Fibroblast of lung (primary cell): ENCODE measurements around the gene KIF1A. TPM values are rescaled to one million over a fixed set of nuclear protein-coding genes. Genes with fewer than 3 reads are reported as not detected.

Source experiments
- DNase-seq, 2 donors: peaks; one replicate each; pipeline versions ENCODE4 v3.0.0 to v3.0.0-alpha.2; 2010; ENCODE audit warnings: low read depth in 2 of 2
- H2AFZ ChIP-seq: 2 replicates; pipeline ENCODE4 v1.5.1; 2012; ENCODE audit warnings: low read length, control low read depth, inconsistent platforms
- H3K27ac ChIP-seq: 2 replicates; pipeline ENCODE4 v1.5.1; 2011; ENCODE audit warnings: low read length, control low read depth; ENCODE audit not compliant: insufficient read depth
- H3K27me3 ChIP-seq: 2 replicates; pipeline ENCODE4 v1.5.1; 2011; ENCODE audit warnings: mild to moderate bottlenecking, low read length; ENCODE audit not compliant: control insufficient read depth, insufficient read depth
- H3K36me3 ChIP-seq: 2 replicates; pipeline ENCODE4 v1.5.1; 2011; ENCODE audit warnings: low read length; ENCODE audit not compliant: control insufficient read depth, insufficient read depth
- H3K4me1 ChIP-seq: 2 replicates; pipeline ENCODE4 v1.5.1; 2011; ENCODE audit warnings: low read length; ENCODE audit not compliant: control insufficient read depth, insufficient read depth; ENCODE audit errors: extremely low read depth
- H3K4me2 ChIP-seq: 2 replicates; pipeline ENCODE4 v1.5.1; 2011; ENCODE audit warnings: low read length, control low read depth; ENCODE audit not compliant: insufficient read depth; ENCODE audit errors: extremely low read depth
- H3K4me3 ChIP-seq, 4 experiments: fragments of 200-600 bp in 1 of 4; sonication (generic) in 1 of 4; replicated peaks in 1 of 4; 2 replicates each; pipeline ENCODE4 v1.5.1; 2011 to 2016; ENCODE audit warnings: low read length in 4 of 4, low read depth in 3 of 4, mild to moderate bottlenecking in 3 of 4, control low read depth in 2 of 4, inconsistent platforms in 1 of 4, mixed read lengths in 1 of 4; ENCODE audit not compliant: insufficient read depth in 1 of 4; ENCODE audit errors: control extremely low read depth in 1 of 4
- H3K79me2 ChIP-seq: 2 replicates; pipeline ENCODE4 v1.5.1; 2012; ENCODE audit warnings: mild to moderate bottlenecking, low read length, inconsistent platforms; ENCODE audit not compliant: control insufficient read depth, insufficient read depth
- H3K9ac ChIP-seq: 2 replicates; pipeline ENCODE4 v1.5.1; 2011; ENCODE audit warnings: mild to moderate bottlenecking, low read length, control low read depth; ENCODE audit not compliant: insufficient read depth
- H3K9me3 ChIP-seq: 2 replicates; pipeline ENCODE4 v1.5.1; 2012; ENCODE audit warnings: low read depth, low read length; ENCODE audit not compliant: control insufficient read depth, insufficient read depth
- H4K20me1 ChIP-seq: 2 replicates; pipeline ENCODE4 v1.5.1; 2011; ENCODE audit warnings: low read length; ENCODE audit not compliant: control insufficient read depth, insufficient read depth; ENCODE audit errors: extremely low read depth
- CTCF ChIP-seq, 2 donors: IDR thresholded peaks in 1 of 2; conservative IDR thresholded peaks in 1 of 2; 1 replicate in 1 of 2; 2 replicates in 1 of 2; pipeline ENCODE4 v1.5.1; 2011 to 2012; ENCODE audit warnings: low read length in 2 of 2, control low read depth in 1 of 2, inconsistent platforms in 1 of 2, low read depth in 1 of 2, mild to moderate bottlenecking in 1 of 2
- EZH2 ChIP-seq: IDR thresholded peaks from 2 replicates; pipeline ENCODE4 v1.5.1; 2012; ENCODE audit warnings: low read length, control low read depth, mild to moderate bottlenecking; ENCODE audit errors: missing control alignments
- polyA plus RNA-seq, 2 donors: library from polyadenylated mRNA; depleted of rRNA in 1 of 2; stranded (reverse) in 1 of 2; unstranded in 1 of 2; fragments of >200 nt; gene quantifications; 2 replicates each; pipeline ENCODE4 v1.2.1, GENCODE V29; 2011 to 2012; ENCODE audit warnings: missing spikeins in 1 of 2
- total RNA-seq: library from RNA; depleted of rRNA; stranded (reverse); fragments of >200 nt; gene quantifications from 2 replicates; pipeline ENCODE4 v1.2.1, GENCODE V29; 2014

KIF1A gene
- total and polyA plus RNA-seq, 2 donors (not counting 1 experiment from before 2014, with no cell fraction given), result 0.05 TPM; not detected in 1

- no peak overlapping the region for H3K4me3 ChIP-seq
- H3K27me3 ChIP-seq, result peaks cover 8% of the 10 kb centered on the region
- no peak overlapping the region for H2AFZ ChIP-seq
- H3K4me1 ChIP-seq, result no peaks in the 10 kb centered on the region
- no peak overlapping the region for H3K4me2 ChIP-seq
- H3K9ac ChIP-seq, result no peak overlapping the region
- TF ChIP-seq CTCF (conservative IDR thresholded peaks at IDR 0.05 in 1 of 2, IDR thresholded peaks at IDR 0.05 in 1 of 2; ENCODE audit: low read depth in 1 of 2, low read length in 2 of 2), result no peak
- TF ChIP-seq EZH2, result no peak
- no peaks in the 10 kb centered on the region for H3K36me3 ChIP-seq
- DNase-seq, result no peak
- no peaks in the 10 kb centered on the region for H3K9me3 ChIP-seq
- no peaks in the 10 kb centered on the region for H3K79me2 ChIP-seq
- no peak overlapping the region for H3K27ac ChIP-seq
- no peaks in the 10 kb centered on the region for H4K20me1 ChIP-seq
These were observed 149.1 kb downstream of the KIF1A start for GRCh38 chr2:240670950-240671349.

GRCh38 chr2:240670402-240670801, 149.6 kb downstream of the KIF1A start:
- TF ChIP-seq EZH2, result no peak
- TF ChIP-seq CTCF (conservative IDR thresholded peaks at IDR 0.05 in 1 of 2, IDR thresholded peaks at IDR 0.05 in 1 of 2; ENCODE audit: low read depth in 1 of 2, low read length in 2 of 2), result no peak
- no peak for DNase-seq
- Histone ChIP-seq H3K9ac (no peak overlapping the region), H3K27me3 (peaks cover 8% of the 10 kb centered on the region), H3K79me2 (no peaks in the 10 kb centered on the region), H3K4me3 (no peak overlapping the region), H2AFZ (no peak overlapping the region), H3K27ac (no peak overlapping the region), H3K4me1 (no peaks in the 10 kb centered on the region), H3K4me2 (no peak overlapping the region), H4K20me1 (no peaks in the 10 kb centered on the region), H3K36me3 (no peaks in the 10 kb centered on the region), H3K9me3 (no peaks in the 10 kb centered on the region)

- Histone ChIP-seq H2AFZ (no peak overlapping the region), H3K27ac (no peak overlapping the region), H4K20me1 (no peaks in the 10 kb centered on the region), H3K4me2 (no peak overlapping the region), H3K27me3 (peaks cover 5% of the 10 kb centered on the region), H3K79me2 (no peaks in the 10 kb centered on the region), H3K36me3 (no peaks in the 10 kb centered on the region), H3K4me1 (no peaks in the 10 kb centered on the region), H3K9me3 (no peaks in the 10 kb centered on the region), H3K9ac (no peak overlapping the region), H3K4me3 (no peak overlapping the region)
- no peak for DNase-seq
- no peak for TF ChIP-seq EZH2
- no peak for TF ChIP-seq CTCF (conservative IDR thresholded peaks at IDR 0.05 in 1 of 2, IDR thresholded peaks at IDR 0.05 in 1 of 2; ENCODE audit: low read depth in 1 of 2, low read length in 2 of 2)
These were observed 155.4 kb downstream of the KIF1A start for GRCh38 chr2:240664622-240665021.

Other genes with a start within 250 kb of the KIF1A start
- 17.2 and 23.0 TPM in 2 replicates for gene CAPN10, start 233.5 kb downstream of the KIF1A start, total RNA-seq
- 3.6 and 4.0 TPM in 2 replicates for gene CAPN10, start 233.5 kb downstream of the KIF1A start, polyA plus RNA-seq
- 1.0 and 1.2 TPM in 2 replicates for gene GPR35, start 194.7 kb downstream of the KIF1A start, total RNA-seq
- 0.09 TPM in 1 of 2 replicates, not detected in the other for gene GPR35, start 194.7 kb downstream of the KIF1A start, polyA plus RNA-seq
- not detected in 2 replicates for gene AQP12B, start 137.3 kb downstream of the KIF1A start, total RNA-seq
- gene AQP12B, start 137.3 kb downstream of the KIF1A start, polyA plus RNA-seq, result not detected in 2 replicates
- gene AQP12A, start 128.4 kb downstream of the KIF1A start, total RNA-seq, result not detected in 2 replicates
- gene AQP12A, start 128.4 kb downstream of the KIF1A start, polyA plus RNA-seq, result not detected in 2 replicates
- gene AGXT, start 48.6 kb upstream of the KIF1A start, total RNA-seq, result not detected in 2 replicates
- not detected in 2 replicates for gene AGXT, start 48.6 kb upstream of the KIF1A start, polyA plus RNA-seq
- not detected in 2 replicates for gene MAB21L4, start 75.9 kb upstream of the KIF1A start, total RNA-seq
- not detected in 2 replicates for gene MAB21L4, start 75.9 kb upstream of the KIF1A start, polyA plus RNA-seq
- 0.33 and 0.51 TPM in 2 replicates for gene CROCC2, start 86.1 kb upstream of the KIF1A start, total RNA-seq
- gene CROCC2, start 86.1 kb upstream of the KIF1A start, polyA plus RNA-seq, result 0.02 and 0.12 TPM in 2 replicates
- gene SNED1, start 178.4 kb upstream of the KIF1A start, total RNA-seq, result 39.5 and 53.2 TPM in 2 replicates
- gene SNED1, start 178.4 kb upstream of the KIF1A start, polyA plus RNA-seq, result 10.1 and 27.2 TPM in 2 replicates